H1 (cell line): ENCODE data around the gene FN3KRP. TPM values are rescaled to one million over a fixed set of nuclear protein-coding genes. Genes with fewer than 3 reads are reported as not detected.

ENCODE experiments used
- CTCF ChIA-PET: fragments of 300-600 bp; sonication (Branson Sonifier 250); formaldehyde crosslinking; loops from one replicate; lab custom pipeline; 2021; ENCODE audit not compliant: partially characterized antibody; lab: Charles Lee
- POLR2A ChIA-PET: fragments of 300-600 bp; sonication (Branson Sonifier 250); formaldehyde crosslinking; loops from one replicate; lab custom pipeline; 2021; ENCODE audit warnings: inconsistent platforms; ENCODE audit not compliant: partially characterized antibody; lab: Charles Lee
- DNase-seq, 2 experiments: peaks; one replicate each; pipeline versions ENCODE4 v3.0.0 to v3.0.0-alpha.2; 2010 to 2022; ENCODE audit warnings: low spot score in 2 of 2, low read depth in 1 of 2, mixed read lengths in 1 of 2
- FAIRE-seq: peaks from 2 replicates; lab custom pipeline; 2011; peaks lifted over from hg19 to GRCh38; lab: Jason Lieb, UNC
- H2AFZ ChIP-seq: 2 replicates; pipeline ENCODE4 v1.8.1; 2012; ENCODE audit warnings: low read length, inconsistent platforms
- H2AK5ac ChIP-seq: 2 replicates; pipeline ENCODE4 v1.6.1; 2013; ENCODE audit warnings: low read depth, low read length
- H2BK120ac ChIP-seq: replicated peaks from 2 replicates; pipeline ENCODE3; 2013; ENCODE audit warnings: low read depth, low read length, inconsistent platforms
- H2BK12ac ChIP-seq: 2 replicates; pipeline ENCODE4 v1.6.1; 2013; ENCODE audit warnings: low read depth, low read length
- H2BK15ac ChIP-seq: 2 replicates; pipeline ENCODE4 v1.6.1; 2013; ENCODE audit warnings: low read length
- H2BK20ac ChIP-seq: 2 replicates; pipeline ENCODE4 v1.6.1; 2013; ENCODE audit warnings: low read length
- H2BK5ac ChIP-seq: 2 replicates; pipeline ENCODE4 v1.6.1; 2013; ENCODE audit warnings: low read depth, low read length
- H3K14ac ChIP-seq: 2 replicates; pipeline ENCODE4 v1.6.1; 2013; ENCODE audit warnings: inconsistent platforms; ENCODE audit not compliant: insufficient read length
- H3K18ac ChIP-seq: 2 replicates; pipeline ENCODE4 v1.6.1; 2013; ENCODE audit warnings: low read length; ENCODE audit errors: extremely low read depth
- H3K23ac ChIP-seq: 2 replicates; pipeline ENCODE4 v1.6.1; 2013; ENCODE audit warnings: inconsistent platforms; ENCODE audit not compliant: insufficient read length
- H3K23me2 ChIP-seq: 2 replicates; pipeline ENCODE4 v1.6.1; 2013; ENCODE audit warnings: low read depth, low read length
- H3K27ac ChIP-seq: 2 replicates; pipeline ENCODE4 v1.6.1; 2011; ENCODE audit warnings: low read depth, low read length, inconsistent platforms
- H3K27me3 ChIP-seq, 4 experiments: replicated peaks in 1 of 4; 1 replicate in 1 of 4; 2 replicates in 3 of 4; pipeline versions ENCODE4 v1.6.1 to v1.8.1; 2011 to 2013; ENCODE audit warnings: low read length in 3 of 4, mild to moderate bottlenecking in 3 of 4, inconsistent platforms in 2 of 4, mixed read lengths in 2 of 4, moderate library complexity in 1 of 4; ENCODE audit not compliant: control insufficient read depth in 3 of 4, insufficient read depth in 3 of 4; ENCODE audit errors: extremely low read depth in 1 of 4
- H3K36me3 ChIP-seq, 4 experiments: 2 replicates each; pipeline versions ENCODE4 v1.6.1 to v1.8.1; 2011 to 2013; ENCODE audit warnings: mild to moderate bottlenecking in 4 of 4, low read length in 3 of 4, moderate library complexity in 2 of 4, control low read depth in 1 of 4, inconsistent platforms in 1 of 4; ENCODE audit not compliant: insufficient read depth in 4 of 4, control insufficient read depth in 2 of 4
- H3K4ac ChIP-seq: replicated peaks from 2 replicates; pipeline ENCODE3; 2013; ENCODE audit warnings: low read length, low read depth, mixed read lengths, inconsistent platforms; ENCODE audit not compliant: insufficient read length
- H3K4me1 ChIP-seq, 4 experiments: replicated peaks in 1 of 4; 1 replicate in 1 of 4; 2 replicates in 3 of 4; pipeline versions ENCODE4 v1.6.1 to v1.8.1; 2011 to 2013; ENCODE audit warnings: low read length in 3 of 4, inconsistent platforms in 2 of 4, mixed read lengths in 1 of 4; ENCODE audit not compliant: insufficient read depth in 4 of 4, control insufficient read depth in 3 of 4
- H3K4me2 ChIP-seq, 2 experiments: 2 replicates each; pipeline versions ENCODE4 v1.6.1 to v1.8.1; 2011 to 2013; ENCODE audit warnings: low read depth in 2 of 2, low read length in 2 of 2, control low read depth in 1 of 2, inconsistent platforms in 1 of 2, mild to moderate bottlenecking in 1 of 2; ENCODE audit not compliant: insufficient read depth in 1 of 2
- H3K4me3 ChIP-seq, 4 experiments: fragments of 200-600, 300-600 bp in 1 of 4; sonication (generic), shearing (Covaris generic), sonication (Bioruptor Twin) in 1 of 4; 2 replicates each; pipeline versions ENCODE4 v1.5.1 to v1.8.1; 2011 to 2016; ENCODE audit warnings: low read length in 4 of 4, low read depth in 3 of 4, control low read depth in 2 of 4, inconsistent platforms in 2 of 4, mild to moderate bottlenecking in 2 of 4, mixed read lengths in 1 of 4, moderate library complexity in 1 of 4; ENCODE audit not compliant: insufficient read depth in 2 of 4; ENCODE audit errors: extremely low read depth in 1 of 4
- H3K56ac ChIP-seq: replicated peaks from 2 replicates; pipeline ENCODE3; 2013; ENCODE audit warnings: low read depth, mild to moderate bottlenecking, mixed read lengths, low read length, inconsistent platforms; ENCODE audit not compliant: insufficient read length
- H3K79me1 ChIP-seq: 2 replicates; pipeline ENCODE4 v1.6.1; 2013; ENCODE audit warnings: low read depth, low read length, control low read depth
- H3K79me2 ChIP-seq, 2 experiments: 2 replicates each; pipeline versions ENCODE4 v1.6.1 to v1.8.1; 2012 to 2013; ENCODE audit warnings: low read length in 2 of 2, mild to moderate bottlenecking in 2 of 2, inconsistent platforms in 1 of 2; ENCODE audit not compliant: insufficient read depth in 2 of 2, control insufficient read depth in 1 of 2
- H3K9ac ChIP-seq, 4 experiments: replicated peaks in 1 of 4; 1 replicate in 1 of 4; 2 replicates in 3 of 4; pipeline versions ENCODE4 v1.6.1 to v1.8.1; 2011 to 2013; ENCODE audit warnings: low read depth in 3 of 4, low read length in 3 of 4, control low read depth in 2 of 4, mild to moderate bottlenecking in 2 of 4, moderate library complexity in 2 of 4, inconsistent platforms in 1 of 4; ENCODE audit errors: extremely low read depth in 1 of 4
- H3K9me3 ChIP-seq, 2 experiments: 2 replicates each; pipeline versions ENCODE4 v1.6.1 to v1.8.1; 2012 to 2013; ENCODE audit warnings: mild to moderate bottlenecking in 2 of 2, moderate library complexity in 2 of 2, control low read depth in 1 of 2, inconsistent platforms in 1 of 2, low read depth in 1 of 2, low read length in 1 of 2, mixed read lengths in 1 of 2; ENCODE audit not compliant: insufficient read depth in 2 of 2
- H4K20me1 ChIP-seq, 2 experiments: replicated peaks in 1 of 2; 2 replicates each; pipeline versions ENCODE3 to v1.8.1; 2011 to 2013; ENCODE audit warnings: inconsistent platforms in 2 of 2, low read length in 2 of 2, mild to moderate bottlenecking in 1 of 2; ENCODE audit not compliant: insufficient read depth in 2 of 2, control insufficient read depth in 1 of 2
- H4K5ac ChIP-seq: 2 replicates; pipeline ENCODE4 v1.6.1; 2013; ENCODE audit warnings: low read length, low read depth, mixed read lengths, inconsistent platforms; ENCODE audit not compliant: insufficient read length
- H4K8ac ChIP-seq: 2 replicates; pipeline ENCODE4 v1.8.0; 2013; ENCODE audit warnings: mild to moderate bottlenecking, moderate library complexity, low read length, inconsistent platforms; ENCODE audit not compliant: insufficient read depth; ENCODE audit errors: extremely low read depth
- H4K91ac ChIP-seq: replicated peaks from 2 replicates; pipeline ENCODE3; 2013; ENCODE audit warnings: low read length, mixed read lengths, inconsistent platforms; ENCODE audit not compliant: insufficient read length
- CBX8 ChIP-seq: fragments of 300-800, 300-1000 bp; sonication (generic); IDR thresholded peaks from 2 replicates; pipeline ENCODE4 v1.7.1; 2016; ENCODE audit warnings: low read depth, low read length, borderline replicate concordance
- CEBPB ChIP-seq: IDR thresholded peaks from 2 replicates; pipeline ENCODE4 v1.6.1; 2012; ENCODE audit warnings: low read depth, low read length
- CTBP2 ChIP-seq: IDR thresholded peaks from 2 replicates; pipeline ENCODE4 v1.7.0; 2011; ENCODE audit warnings: borderline replicate concordance, mild to moderate bottlenecking, moderate library complexity, mixed read lengths, low read length; ENCODE audit not compliant: insufficient read depth, insufficient read length
- KDM4A ChIP-seq: IDR thresholded peaks from one replicate; pipeline ENCODE4 v1.7.1; 2012; ENCODE audit warnings: low read depth, mild to moderate bottlenecking, moderate library complexity, low read length, inconsistent platforms; ENCODE audit not compliant: severe bottlenecking
- MAX ChIP-seq: IDR thresholded peaks from 2 replicates; pipeline ENCODE4 v1.6.1; 2012; ENCODE audit warnings: inconsistent platforms
- RFX5 ChIP-seq: IDR thresholded peaks from 2 replicates; pipeline ENCODE4 v1.6.1; 2011; ENCODE audit warnings: low read depth, low read length, improper control_type of control experiment, borderline replicate concordance
- SRF ChIP-seq: IDR thresholded peaks from 2 replicates; pipeline ENCODE4 v1.6.1; 2011; ENCODE audit warnings: mild to moderate bottlenecking, low read depth, low read length, moderate library complexity
- TAF1 ChIP-seq: IDR thresholded peaks from 2 replicates; pipeline ENCODE4 v1.6.1; 2011; ENCODE audit warnings: mild to moderate bottlenecking, low read depth, low read length
- WGBS, 2 experiments: shearing (Covaris generic) in 1 of 2; methylation state at CpG; one replicate each; pipeline versions ENCODE4 v1.1.6 to v1.1.7; 2013 to 2015; ENCODE audit warnings: low lambda C conversion rate in 2 of 2, mixed read lengths in 2 of 2, inconsistent platforms in 1 of 2, low coverage in 1 of 2, missing lambda C conversion rate in 1 of 2; ENCODE audit not compliant: insufficient replicate concordance in 2 of 2, insufficient coverage in 1 of 2, insufficient read length in 1 of 2; ENCODE audit errors: extremely low coverage in 1 of 2, missing lambda C conversion rate in 1 of 2; 5-methylcytosine and 5-hydroxymethylcytosine counted together
- polyA plus RNA-seq, 7 experiments: library from polyadenylated mRNA; depleted of rRNA in 3 of 7; stranded (reverse) in 5 of 7; unstranded in 2 of 7; fragments of >200 nt in 5 of 7; fragments of 200-250 nt in 2 of 7; gene quantifications; 1 replicate in 5 of 7; 2 replicates in 1 of 7; 4 replicates in 1 of 7; pipeline versions ENCODE4 v1.2.1 to v1.2.3, GENCODE V29; 2011 to 2013; ENCODE audit warnings: missing spikeins in 2 of 7, mixed read lengths in 2 of 7
- total RNA-seq: library from RNA; stranded (reverse); fragmentation: NEBNext Ultra II Directional; extraction: Animal tissue kit (Norgen Biotek cat#: 25700); gene quantifications from 2 replicates; pipeline ENCODE4 v1.2.1, GENCODE V29; 2021

The FN3KRP gene
- total and polyA plus RNA-seq, 2 of the 8 experiments (the other 6 are each of a cell fraction or from before 2014, with no cell fraction given): 18.1 to 21.4 TPM

- Histone ChIP-seq H2AFZ (no peak overlapping the region), H4K8ac (no peak overlapping the region), H3K14ac (no peak overlapping the region), H3K36me3 (peaks cover 0 to 17% (median 12%) of the 10 kb centered on the region in 4 experiments; a peak in 6 of 8 replicates), H4K5ac (no peak overlapping the region), H3K4me2 (no peak overlapping the region), H2BK12ac (no peak overlapping the region), H3K79me2 (no peaks in the 10 kb centered on the region), H3K18ac (no peak overlapping the region), H4K20me1 (no peaks in the 10 kb centered on the region), H3K56ac (no peak overlapping the region), H2BK20ac (no peak overlapping the region), H3K9me3 (peaks cover 17% of the 10 kb centered on the region in 2 experiments), H3K79me1 (peaks cover 2% of the 10 kb centered on the region), H3K23ac (no peak overlapping the region), H3K27ac (no peak overlapping the region), H2AK5ac (no peak overlapping the region), H4K91ac (no peak overlapping the region), H2BK15ac (no peak overlapping the region), H2BK120ac (no peak overlapping the region), H3K4me3 (no peak overlapping the region), H3K4ac (no peak overlapping the region), H3K4me1 (peaks cover 0 to 6% (median 2%) of the 10 kb centered on the region in 4 experiments; a peak in 4 of 7 replicates), H2BK5ac (no peak overlapping the region), H3K27me3 (peaks cover 0 to 6% (median 3%) of the 10 kb centered on the region in 4 experiments; a peak in 3 of 7 replicates), H3K9ac (no peak overlapping the region), H3K23me2 (no peaks in the 10 kb centered on the region; the same call in 1 of the 2 replicates)
- TF ChIP-seq MAX (no peak), KDM4A (no peak), TAF1 (no peak), SRF (no peak), CBX8 (no peak), CTBP2 (no peak), CEBPB (no peak), RFX5 (no peak)
- ChIA-PET POLR2A (no interaction called here), CTCF (no interaction called here)
- DNase-seq (no peak), FAIRE-seq (no peak)
- 81% methylated on average over 8 of the region's 8 CpGs; no CpG with 5 or more reads in 1 of the 2 experiments for WGBS, 2 experiments
Observed at GRCh38 chr17:82745524-82745923, 29.0 kb downstream of the FN3KRP start.
